ENCODE data around the gene ZEB2.

GRCh38 chr2:144512891-144513351 lies 7.0 kb downstream of the ZEB2 start:
- TF ChIP-seq CTCF (IDR thresholded peaks at IDR 0.05): no peak
- TF ChIP-seq MAFK (IDR thresholded peaks at IDR 0.05; ENCODE audit: partially characterized antibody): no peak
- TF ChIP-seq REST (IDR thresholded peaks at IDR 0.05): no peak
- no peak for TF ChIP-seq MAX (IDR thresholded peaks at IDR 0.05)
- TF ChIP-seq POLR2A (IDR thresholded peaks at IDR 0.05; ENCODE audit: low read length): no peak
